Tibial artery (tissue), 4 donors: Measurements from ENCODE around the gene SLC37A1.
A peak's percentile ranks its signal among the peaks of the same experiment; 100 is the strongest.

ENCODE experiments used
- DNase-seq, 2 donors: peaks; one replicate each; pipeline ENCODE4 v3.0.0-alpha.2; 2019
- H3K27ac ChIP-seq, 2 donors: fragments of 200-600 bp; sonication (generic) in 1 of 2; 1 replicate in 1 of 2; 2 replicates in 1 of 2; pipeline ENCODE4 v1.5.1; 2018 to 2019; ENCODE audit warnings: mild to moderate bottlenecking in 1 of 2
- H3K27me3 ChIP-seq, 2 donors: fragments of 200-600 bp; sonication (generic) in 1 of 2; one replicate each; pipeline versions ENCODE4 v1.5.1 to v1.6.0; 2016 to 2019
- H3K36me3 ChIP-seq, 3 donors: fragments of 200-600 bp; sonication (generic) in 2 of 3; one replicate each; pipeline ENCODE4 v1.5.1; 2016 to 2019; ENCODE audit warnings: mild to moderate bottlenecking in 2 of 3
- H3K4me1 ChIP-seq, 4 donors: fragments of 200-600 bp; sonication (generic) in 2 of 4; 1 replicate in 3 of 4; 2 replicates in 1 of 4; pipeline ENCODE4 v1.5.1; 2016 to 2019
- H3K4me3 ChIP-seq, 2 donors: fragments of 200-600 bp; sonication (generic) in 1 of 2; 1 replicate in 1 of 2; 2 replicates in 1 of 2; pipeline ENCODE4 v1.5.1; 2018 to 2019; ENCODE audit warnings: mild to moderate bottlenecking in 2 of 2
- H3K9me3 ChIP-seq, 3 donors: fragments of 200-600 bp; sonication (generic) in 1 of 3; one replicate each; pipeline ENCODE4 v1.5.1; 2016 to 2019
- intact Hi-C: fragments of 100-400 bp; cut with DNase I; formaldehyde crosslinking; loops from one replicate; pipeline ENCODE4 v1.15.0; 2023; ENCODE audit warnings: low total_unique reads
- TF ChIP-seq, protein P1 (sequence below), 2 experiments: fragments of 200-600 bp in 1 of 2; fragments of 450-650 bp in 1 of 2; IDR thresholded peaks; one replicate each; pipeline ENCODE4 v1.5.1; 2017 to 2019; ENCODE audit warnings: antibody characterized with exemption in 2 of 2, mild to moderate bottlenecking in 1 of 2, moderate library complexity in 1 of 2

The SLC37A1 gene

DNA sequence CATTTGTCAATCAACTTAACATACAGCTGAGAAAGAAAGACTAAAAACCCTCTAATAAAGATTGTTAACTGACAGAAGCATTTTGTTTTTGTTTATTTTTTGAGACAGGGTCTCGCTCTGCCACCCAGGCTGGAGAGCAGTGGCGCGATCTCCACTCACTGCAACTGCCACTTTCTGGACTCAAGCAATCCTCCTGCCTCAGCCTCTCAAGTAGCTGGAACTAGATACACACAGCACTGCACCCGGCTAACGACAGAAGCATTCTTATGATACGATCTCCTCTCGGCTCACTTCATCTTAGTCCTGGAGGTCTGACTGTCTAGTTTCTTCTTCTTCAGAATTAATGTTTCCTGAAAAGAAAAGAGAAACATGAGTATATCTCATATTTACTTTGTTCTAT is 41.1 kb upstream of the SLC37A1 start:
- H3K4me1 ChIP-seq = no peaks in the 10 kb centered on the region
- H3K27me3 ChIP-seq = peaks cover 0 to 25% of the 10 kb centered on the region in 2 donors
- H3K36me3 ChIP-seq = no peaks in the 10 kb centered on the region
- DNase-seq = peak in 1 of 2 donors; percentile 23
- intact Hi-C loops = no loop called here
- H3K27ac ChIP-seq = no peak overlapping the region
- TF ChIP-seq, protein P1, sequence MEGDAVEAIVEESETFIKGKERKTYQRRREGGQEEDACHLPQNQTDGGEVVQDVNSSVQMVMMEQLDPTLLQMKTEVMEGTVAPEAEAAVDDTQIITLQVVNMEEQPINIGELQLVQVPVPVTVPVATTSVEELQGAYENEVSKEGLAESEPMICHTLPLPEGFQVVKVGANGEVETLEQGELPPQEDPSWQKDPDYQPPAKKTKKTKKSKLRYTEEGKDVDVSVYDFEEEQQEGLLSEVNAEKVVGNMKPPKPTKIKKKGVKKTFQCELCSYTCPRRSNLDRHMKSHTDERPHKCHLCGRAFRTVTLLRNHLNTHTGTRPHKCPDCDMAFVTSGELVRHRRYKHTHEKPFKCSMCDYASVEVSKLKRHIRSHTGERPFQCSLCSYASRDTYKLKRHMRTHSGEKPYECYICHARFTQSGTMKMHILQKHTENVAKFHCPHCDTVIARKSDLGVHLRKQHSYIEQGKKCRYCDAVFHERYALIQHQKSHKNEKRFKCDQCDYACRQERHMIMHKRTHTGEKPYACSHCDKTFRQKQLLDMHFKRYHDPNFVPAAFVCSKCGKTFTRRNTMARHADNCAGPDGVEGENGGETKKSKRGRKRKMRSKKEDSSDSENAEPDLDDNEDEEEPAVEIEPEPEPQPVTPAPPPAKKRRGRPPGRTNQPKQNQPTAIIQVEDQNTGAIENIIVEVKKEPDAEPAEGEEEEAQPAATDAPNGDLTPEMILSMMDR (IDR thresholded peaks at IDR 0.05) = no peak
- no peaks in the 10 kb centered on the region for H3K9me3 ChIP-seq
- H3K4me3 ChIP-seq = no peak overlapping the region

DNA sequence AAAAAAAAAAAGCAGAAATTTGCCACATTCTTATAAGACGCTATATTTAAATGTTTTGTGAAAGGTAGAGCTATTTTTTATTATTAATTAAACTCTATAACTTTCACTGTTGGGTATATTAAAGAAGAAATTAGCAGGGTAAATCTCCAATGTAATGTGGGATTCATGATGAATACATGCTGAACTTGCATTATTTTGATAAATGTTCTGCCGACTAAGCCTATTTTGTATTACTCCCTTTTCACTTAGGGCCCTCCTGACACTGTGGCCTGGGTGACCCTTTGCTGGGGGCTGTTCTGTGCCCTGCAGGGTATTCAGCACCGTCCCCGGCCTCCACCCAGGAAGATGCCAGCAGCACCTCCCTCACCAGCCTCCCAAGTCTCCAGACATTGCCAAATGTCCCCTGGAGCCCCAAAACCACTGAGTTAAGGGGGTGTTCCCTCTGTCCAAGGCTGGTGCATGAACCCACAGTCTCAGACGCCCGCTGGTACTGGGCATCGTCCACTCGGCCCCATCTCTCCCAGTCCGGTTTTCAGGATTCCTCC is 40.1 kb upstream of the SLC37A1 start:
- H3K4me1 ChIP-seq = no peaks in the 10 kb centered on the region
- peak in 1 of 2 donors; percentile 38 for DNase-seq
- intact Hi-C loops = no loop called here
- no peak overlapping the region for H3K27ac ChIP-seq
- no peaks in the 10 kb centered on the region for H3K36me3 ChIP-seq
- H3K4me3 ChIP-seq = no peak overlapping the region
- H3K27me3 ChIP-seq = peaks cover 0 to 26% of the 10 kb centered on the region in 2 donors
- no peaks in the 10 kb centered on the region for H3K9me3 ChIP-seq
- TF ChIP-seq, protein P1 (IDR thresholded peaks at IDR 0.05) = no peak

DNA sequence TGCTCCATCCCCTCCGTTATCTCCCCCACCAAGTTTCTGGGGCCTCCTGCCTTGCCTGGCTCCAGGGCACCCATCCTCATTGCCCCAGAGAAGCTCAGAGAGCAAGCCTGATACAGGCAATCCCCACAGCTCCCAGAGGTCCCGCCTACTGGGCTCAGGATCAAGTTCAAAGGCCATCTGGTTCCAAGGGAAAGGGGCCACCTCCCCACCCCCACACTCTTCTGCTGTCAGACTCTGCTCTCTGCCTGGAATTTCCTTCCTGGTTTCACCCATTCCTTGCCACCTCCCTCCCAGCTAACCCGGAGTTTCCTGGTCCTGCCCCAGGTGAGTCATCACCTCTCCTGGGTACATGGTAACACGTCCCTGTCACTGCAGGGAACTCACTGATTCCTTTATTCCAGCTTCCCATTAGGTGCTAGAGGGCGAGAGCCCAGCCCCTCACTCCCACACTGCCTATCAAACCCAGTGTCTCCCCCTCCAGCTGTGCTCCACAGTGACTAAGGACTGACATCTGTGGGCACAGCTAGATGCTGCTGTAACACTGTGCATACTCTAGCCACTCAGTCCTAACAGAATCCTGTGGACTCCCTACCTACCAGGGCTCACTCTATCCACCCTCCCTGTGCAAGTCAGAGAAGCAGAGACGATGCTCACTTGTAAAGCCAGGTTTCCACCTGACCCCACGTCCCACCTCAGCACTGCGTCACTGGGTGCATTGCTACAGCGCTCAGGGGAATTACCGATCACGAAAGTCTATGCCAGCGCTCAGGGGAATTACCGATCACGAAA is 39.4 kb upstream of the SLC37A1 start:
- Histone ChIP-seq H3K4me3 (no peak overlapping the region), H3K4me1 (no peaks in the 10 kb centered on the region), H3K27ac (no peak overlapping the region), H3K9me3 (no peaks in the 10 kb centered on the region), H3K36me3 (no peaks in the 10 kb centered on the region), H3K27me3 (peaks cover 0 to 26% of the 10 kb centered on the region in 2 donors)
- TF ChIP-seq, protein P1 (IDR thresholded peaks at IDR 0.05) = no peak
- peak in 1 of 2 donors; percentile 51 for DNase-seq
- intact Hi-C loops = no loop called here

DNA sequence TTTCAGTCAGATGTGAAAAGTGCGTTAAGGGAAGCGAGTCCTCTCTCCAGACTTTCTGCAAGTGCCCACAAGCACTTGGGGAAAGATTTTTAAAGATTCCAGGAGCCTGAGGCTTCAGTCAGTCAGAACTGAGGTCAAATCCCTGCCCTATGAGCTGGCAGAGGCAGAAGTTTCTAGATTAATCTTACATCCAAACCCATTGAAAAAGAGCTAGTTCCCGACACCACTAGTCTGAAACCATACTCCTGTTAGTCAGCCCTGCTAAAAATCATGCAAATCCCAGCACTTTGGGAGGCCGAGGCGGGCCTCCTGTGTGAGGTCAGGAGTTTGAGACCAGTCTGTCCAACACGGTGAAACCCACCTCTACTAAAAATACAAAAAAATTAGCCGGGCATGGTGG is 38.6 kb upstream of the SLC37A1 start:
- DNase-seq = peak in 1 of 2 donors; percentile 7
- no peaks in the 10 kb centered on the region for H3K9me3 ChIP-seq
- no peak overlapping the region for H3K4me3 ChIP-seq
- no peak overlapping the region for H3K27ac ChIP-seq
- TF ChIP-seq, protein P1 (IDR thresholded peaks at IDR 0.05) = no peak
- H3K36me3 ChIP-seq = no peaks in the 10 kb centered on the region
- H3K27me3 ChIP-seq = peaks cover 0 to 26% of the 10 kb centered on the region in 2 donors
- intact Hi-C loops = no loop called here
- no peaks in the 10 kb centered on the region for H3K4me1 ChIP-seq

DNA sequence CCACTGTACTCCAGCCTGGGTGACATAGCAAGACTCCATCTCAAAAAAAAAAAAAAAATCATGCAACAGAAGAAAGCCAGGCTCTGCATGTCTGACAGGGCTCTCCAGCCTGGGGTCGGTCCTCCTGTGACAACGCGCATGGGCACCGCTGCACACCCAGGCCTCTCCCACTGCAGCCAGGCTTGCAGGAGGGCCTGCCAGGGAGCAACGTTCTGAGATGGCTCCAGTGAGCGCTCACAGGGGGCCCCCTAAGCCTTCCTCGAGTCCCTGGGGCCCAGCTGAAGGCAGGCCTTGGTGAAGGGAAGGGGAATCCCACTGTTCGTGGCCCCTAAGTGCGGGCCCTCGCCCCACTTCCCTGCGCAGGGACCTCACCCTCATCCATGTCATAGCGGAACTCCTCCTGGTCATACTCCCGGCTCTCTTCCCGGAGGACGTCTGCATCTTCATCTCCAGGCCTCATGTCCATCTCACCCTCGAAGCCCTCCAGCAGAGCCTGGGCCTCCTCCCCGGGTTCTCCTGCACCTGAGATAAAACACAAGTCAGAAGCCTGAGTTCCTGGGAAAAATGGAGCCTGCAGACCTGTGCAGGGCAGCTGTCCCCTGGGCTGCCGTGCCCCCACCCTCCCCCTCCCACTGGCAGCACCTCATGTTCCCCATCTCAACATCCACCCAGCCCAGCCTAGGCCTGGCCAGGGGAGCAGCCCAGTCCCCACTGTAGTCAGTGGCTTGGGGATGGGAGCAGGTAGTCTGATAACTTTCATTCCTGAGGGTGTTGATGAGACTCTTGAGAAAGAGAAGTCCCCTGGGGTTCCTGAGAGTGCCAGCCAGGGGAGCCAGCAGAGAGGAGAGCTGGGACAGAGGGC is 37.9 kb upstream of the SLC37A1 start:
- intact Hi-C loops = no loop called here
- Histone ChIP-seq H3K36me3 (no peaks in the 10 kb centered on the region), H3K4me3 (no peak overlapping the region), H3K27me3 (peaks cover 0 to 26% of the 10 kb centered on the region in 2 donors), H3K4me1 (no peaks in the 10 kb centered on the region), H3K27ac (no peak overlapping the region), H3K9me3 (no peaks in the 10 kb centered on the region)
- TF ChIP-seq, protein P1 (IDR thresholded peaks at IDR 0.05) = no peak
- DNase-seq = peak in 1 of 2 donors; percentile 47
